Fibroblast of the aortic adventitia (primary cell): ENCODE data around the gene KRTAP2-4. TPM values are rescaled to one million over a fixed set of nuclear protein-coding genes. Genes with fewer than 3 reads are reported as not detected.
"Not testable (repeated sequence)": the region's sequence is repeated elsewhere in the genome, so short reads cannot be mapped to it uniquely, and the experiment has no call there.

Source experiments
- DNase-seq: peaks from one replicate; pipeline ENCODE4 v3.0.0-alpha.2; 2010; ENCODE audit warnings: low read depth
- H3K4me3 ChIP-seq: 2 replicates; pipeline ENCODE4 v1.5.1; 2011; ENCODE audit warnings: low read depth, mild to moderate bottlenecking, control low read depth, low read length, moderate library complexity
- CTCF ChIP-seq: IDR thresholded peaks from 2 replicates; pipeline ENCODE4 v1.5.1; 2011; ENCODE audit warnings: mild to moderate bottlenecking, low read length, control low read depth, inconsistent platforms; ENCODE audit not compliant: insufficient read depth
- total RNA-seq: library from RNA; depleted of rRNA; stranded (reverse); fragments of >200 nt; gene quantifications from 2 replicates; pipeline ENCODE4 v1.2.3, GENCODE V29; 2012; ENCODE audit warnings: low replicate concordance

The KRTAP2-4 gene
- total RNA-seq, 1 donor, result not detected

GRCh38 chr17:41037853-41038350, 27.8 kb downstream of the KRTAP2-4 start:
- DNase-seq, result no peak
- TF ChIP-seq CTCF, result no peak
- H3K4me3 ChIP-seq, result no peak overlapping the region

GRCh38 chr17:41034346-41034935, 31.2 kb downstream of the KRTAP2-4 start, which contains the start of gene KRTAP1-3:
Gene KRTAP1-3 (minus strand): TSS chr17:41034874. CDS start chr17:41034821, 53 bp downstream.
- H3K4me3 ChIP-seq, DNase-seq: not testable (repeated sequence)

- H3K4me3 ChIP-seq, result no peak within 1 kb of the TSS
- TF ChIP-seq CTCF, result no peak
- no peak for DNase-seq
These were observed 35.9 kb downstream of the KRTAP2-4 start, which contains the start of gene KRTAP1-4 for GRCh38 chr17:41029633-41030245. Gene KRTAP1-4 (minus strand): TSS chr17:41030195. CDS start chr17:41030078, 117 bp downstream.

- no peak for TF ChIP-seq CTCF
- no peak within 1 kb of the TSS for H3K4me3 ChIP-seq
- DNase-seq, result peak; percentile 71
These were observed 38.8 kb downstream of the KRTAP2-4 start, which contains the start of gene KRTAP1-5 for GRCh38 chr17:41026715-41027471. Gene KRTAP1-5 (minus strand): TSS chr17:41027208. CDS start chr17:41027155, 53 bp downstream.

GRCh38 chr17:41024697-41025096, 41.0 kb downstream of the KRTAP2-4 start:
- H3K4me3 ChIP-seq, result no peak overlapping the region
- DNase-seq, result no peak
- no peak for TF ChIP-seq CTCF

- no peak overlapping the region for H3K4me3 ChIP-seq
- no peak for DNase-seq
- TF ChIP-seq CTCF, result no peak
These were observed 45.3 kb downstream of the KRTAP2-4 start for GRCh38 chr17:41020336-41020735.

GRCh38 chr17:41019415-41019814, 46.3 kb downstream of the KRTAP2-4 start:
- TF ChIP-seq CTCF, result no peak
- DNase-seq, result no peak
- no peak overlapping the region for H3K4me3 ChIP-seq
